Brain microvascular endothelial cell (primary cell): ENCODE data around the gene VPS33B.
A peak's percentile ranks its signal among the peaks of the same experiment; 100 is the strongest.

Experiments
- DNase-seq: peaks from one replicate; pipeline ENCODE4 v3.0.0-alpha.2; 2020
- H3K27ac ChIP-seq: fragments of 250-450 bp; sonication (Bioruptor Pico); 2 replicates; pipeline ENCODE4 v1.5.1; 2020; ENCODE audit warnings: mild to moderate bottlenecking, moderate library complexity
- H3K27me3 ChIP-seq: fragments of 250-450 bp; sonication (Bioruptor Pico); replicated peaks from 2 replicates; pipeline ENCODE4 v1.5.1; 2020; ENCODE audit warnings: mild to moderate bottlenecking
- H3K36me3 ChIP-seq: fragments of 250-450 bp; sonication (Bioruptor Pico); replicated peaks from 2 replicates; pipeline ENCODE4 v1.5.1; 2020; ENCODE audit warnings: mild to moderate bottlenecking
- H3K4me3 ChIP-seq: 2 replicates; pipeline ENCODE4 v1.5.1; 2011; ENCODE audit warnings: low read depth, mild to moderate bottlenecking, control low read depth, low read length, moderate library complexity
- in situ Hi-C: cut with HindIII; loops from 2 replicates; pipeline ENCODE4 v1.10.0; 2017; ENCODE audit warnings: low sequenced_read_pairs, low pct_ligation_motif_present
- TF ChIP-seq, protein P1 (sequence below): IDR thresholded peaks from 2 replicates; pipeline ENCODE4 v1.5.1; 2011; ENCODE audit warnings: low read depth, mild to moderate bottlenecking, moderate library complexity, low read length, control low read depth, inconsistent platforms; ENCODE audit errors: missing control alignments

Gene VPS33B

DNA sequence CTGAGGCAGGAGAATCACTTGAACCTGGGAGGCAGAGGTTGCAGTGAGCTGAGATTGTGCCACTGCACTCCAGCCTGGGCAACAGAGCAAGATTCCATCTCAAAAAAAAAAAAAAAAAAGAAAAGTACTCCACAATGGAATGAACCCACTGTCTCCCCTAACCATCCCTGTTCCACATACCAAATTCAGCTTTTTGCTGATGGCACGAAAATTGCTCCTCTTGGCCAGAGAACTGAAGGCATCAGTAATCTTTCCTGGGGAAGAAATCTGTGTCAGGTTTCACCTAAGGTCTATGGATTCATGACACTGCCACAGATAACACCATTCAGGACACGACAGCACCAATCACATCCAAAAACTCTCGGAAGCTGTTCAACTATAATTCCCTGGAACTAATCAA lies 21.2 kb downstream of the VPS33B start:
- Histone ChIP-seq H3K4me3 (no peak overlapping the region), H3K27me3 (no peaks in the 10 kb centered on the region), H3K36me3 (peaks cover 57% of the 10 kb centered on the region), H3K27ac (no peak overlapping the region)
- TF ChIP-seq, protein P1, sequence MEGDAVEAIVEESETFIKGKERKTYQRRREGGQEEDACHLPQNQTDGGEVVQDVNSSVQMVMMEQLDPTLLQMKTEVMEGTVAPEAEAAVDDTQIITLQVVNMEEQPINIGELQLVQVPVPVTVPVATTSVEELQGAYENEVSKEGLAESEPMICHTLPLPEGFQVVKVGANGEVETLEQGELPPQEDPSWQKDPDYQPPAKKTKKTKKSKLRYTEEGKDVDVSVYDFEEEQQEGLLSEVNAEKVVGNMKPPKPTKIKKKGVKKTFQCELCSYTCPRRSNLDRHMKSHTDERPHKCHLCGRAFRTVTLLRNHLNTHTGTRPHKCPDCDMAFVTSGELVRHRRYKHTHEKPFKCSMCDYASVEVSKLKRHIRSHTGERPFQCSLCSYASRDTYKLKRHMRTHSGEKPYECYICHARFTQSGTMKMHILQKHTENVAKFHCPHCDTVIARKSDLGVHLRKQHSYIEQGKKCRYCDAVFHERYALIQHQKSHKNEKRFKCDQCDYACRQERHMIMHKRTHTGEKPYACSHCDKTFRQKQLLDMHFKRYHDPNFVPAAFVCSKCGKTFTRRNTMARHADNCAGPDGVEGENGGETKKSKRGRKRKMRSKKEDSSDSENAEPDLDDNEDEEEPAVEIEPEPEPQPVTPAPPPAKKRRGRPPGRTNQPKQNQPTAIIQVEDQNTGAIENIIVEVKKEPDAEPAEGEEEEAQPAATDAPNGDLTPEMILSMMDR, result no peak
- in situ Hi-C loops, result no loop called here
- DNase-seq, result no peak

DNA sequence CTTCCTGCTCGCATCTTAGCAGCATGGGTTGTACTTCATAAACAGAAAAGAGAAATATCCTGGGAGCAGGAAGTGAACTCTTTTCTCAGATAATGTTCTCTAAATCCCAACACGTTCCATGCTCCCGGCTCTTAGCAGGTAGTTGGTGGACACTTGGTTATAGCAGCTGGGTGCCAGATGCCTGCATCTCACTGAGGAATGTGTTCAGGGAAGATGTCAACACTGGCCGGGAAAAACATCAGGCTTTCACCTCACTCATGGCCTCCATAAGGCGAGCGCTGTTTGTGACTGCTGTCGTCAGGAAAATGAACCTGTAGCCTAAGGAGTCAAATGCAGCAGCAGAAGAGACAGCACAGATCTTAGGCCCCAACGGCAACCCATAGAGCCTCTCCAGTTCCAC lies 23.7 kb downstream of the VPS33B start:
- Histone ChIP-seq H3K4me3 (no peak overlapping the region), H3K27me3 (no peaks in the 10 kb centered on the region), H3K27ac (no peak overlapping the region), H3K36me3 (peaks cover 38% of the 10 kb centered on the region)
- no peak for DNase-seq
- TF ChIP-seq, protein P1, result no peak
- in situ Hi-C loops, result no loop called here

DNA sequence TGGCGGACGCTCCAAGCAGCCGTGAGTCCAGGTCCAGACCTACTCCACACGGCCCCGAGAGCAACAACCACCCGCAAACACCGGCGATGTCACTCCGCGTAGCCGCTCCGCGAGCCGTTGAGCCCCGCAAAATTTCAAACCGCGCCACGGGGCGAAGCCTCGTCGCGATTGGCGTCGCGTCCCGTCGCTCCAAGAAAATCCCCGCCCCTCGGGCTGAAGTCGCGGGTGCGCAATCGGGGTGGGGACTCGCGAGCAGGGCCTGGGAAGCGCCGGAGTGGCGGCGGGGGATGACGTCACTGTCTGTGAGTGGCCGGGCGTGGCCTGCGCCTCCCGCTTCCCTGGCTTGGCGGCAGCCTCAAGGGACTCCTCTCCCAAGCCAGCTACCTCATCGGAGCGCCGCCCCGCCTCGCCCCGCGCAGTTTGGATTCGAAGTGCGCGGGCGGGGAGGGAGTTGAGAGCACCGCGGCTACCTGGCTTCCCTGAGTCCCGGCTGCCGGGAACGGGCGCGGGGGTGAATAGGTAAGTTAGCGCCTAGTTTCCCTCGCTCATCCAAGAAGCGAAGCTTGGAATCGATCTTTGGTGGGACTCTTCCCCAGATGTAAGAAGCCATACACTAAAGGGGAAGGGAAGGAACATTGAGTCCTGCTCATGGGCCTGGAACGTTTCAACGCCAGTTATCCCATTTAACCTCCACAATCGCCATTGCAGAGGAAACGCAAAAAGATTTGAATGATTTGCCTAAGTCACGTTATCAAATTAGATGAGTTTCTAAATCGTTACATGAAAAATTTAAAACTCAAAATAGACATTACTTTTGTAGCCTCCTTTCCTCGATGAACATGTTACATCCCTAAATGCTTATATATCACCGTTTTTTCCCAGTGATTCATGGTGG lies 27.7 kb downstream of the VPS33B start, which contains the start of gene PRC1:
Gene PRC1 (minus strand): TSS at position 119 of the 895 bp plus-strand sequence. CDS start 118 bp downstream, at position 1.
- peak; percentile 97 for DNase-seq
- Histone ChIP-seq H3K36me3 (peaks cover 14% of the 10 kb centered on the region), H3K4me3 (peak within 1 kb of the TSS; percentile 98), H3K27ac (peak within 1 kb of the TSS; percentile 81), H3K27me3 (no peaks in the 10 kb centered on the region)
- in situ Hi-C loops, result no loop called here
- TF ChIP-seq, protein P1, result no peak

GRCh38 chr15:90994059-90994416 lies 28.4 kb downstream of the VPS33B start:
- H3K36me3 ChIP-seq, result peaks cover 9% of the 10 kb centered on the region
- no peaks in the 10 kb centered on the region for H3K27me3 ChIP-seq
- DNase-seq, result no peak
- in situ Hi-C loops, result no loop called here
- peak overlapping the region; percentile 81 for H3K27ac ChIP-seq
- TF ChIP-seq, protein P1, result no peak
- peak overlapping the region; percentile 98 for H3K4me3 ChIP-seq

GRCh38 chr15:90991587-90992285 lies 30.7 kb downstream of the VPS33B start:
- Histone ChIP-seq H3K36me3 (peaks cover 2% of the 10 kb centered on the region), H3K4me3 (no peak overlapping the region), H3K27ac (no peak overlapping the region), H3K27me3 (no peaks in the 10 kb centered on the region)
- in situ Hi-C loops, result no loop called here
- TF ChIP-seq, protein P1, result no peak
- no peak for DNase-seq
